NCI-H524 treated with DMSO at 0.1 percent for 48 hours (cell line): ENCODE results near the gene GSTT2B.
A peak's percentile ranks its signal among the peaks of the same experiment; 100 is the strongest.
"Not testable (repeated sequence)": the region's sequence is repeated elsewhere in the genome, so short reads cannot be mapped to it uniquely, and the experiment has no call there.

ENCODE experiments used
- DNase-seq: peaks from one replicate; lab custom pipeline; 2025; lab: John Stamatoyannopoulos, UW

The GSTT2B gene

GRCh38 chr22:23984430-23984829 lies 23.4 kb upstream of the GSTT2B start:
- no peak for DNase-seq

- not testable (repeated sequence) for DNase-seq
Observed at GRCh38 chr22:23980567-23980966, 19.6 kb upstream of the GSTT2B start.

GRCh38 chr22:23979557-23980240 lies 18.7 kb upstream of the GSTT2B start, which contains the start of gene GSTT2:
Gene GSTT2 (plus strand): TSS chr22:23980134.
- DNase-seq: not testable (repeated sequence)

GRCh38 chr22:23977304-23977703 lies 16.3 kb upstream of the GSTT2B start:
- not testable (repeated sequence) for DNase-seq

- not testable (repeated sequence) for DNase-seq
Observed at GRCh38 chr22:23974836-23975352, 13.9 kb upstream of the GSTT2B start.

- not testable (repeated sequence) for DNase-seq
Observed at GRCh38 chr22:23974345-23974744, 13.3 kb upstream of the GSTT2B start, which contains the start of gene DDT. Gene DDT (minus strand): TSS chr22:23974441. CDS start chr22:23974414, 27 bp downstream.

GRCh38 chr22:23971927-23972326 lies 10.9 kb upstream of the GSTT2B start:
- not testable (repeated sequence) for DNase-seq

GRCh38 chr22:23970816-23971486 lies 10.0 kb upstream of the GSTT2B start:
- DNase-seq: no peak

- no peak for DNase-seq
Observed at GRCh38 chr22:23970201-23970641, 9.2 kb upstream of the GSTT2B start.

- DNase-seq: no peak
Observed at GRCh38 chr22:23969071-23969470, 8.1 kb upstream of the GSTT2B start.

GRCh38 chr22:23966568-23966967 lies 5.6 kb upstream of the GSTT2B start, which contains the start of gene DDTL:
Gene DDTL (plus strand): TSS chr22:23966888. CDS start chr22:23966915, 27 bp downstream.
- DNase-seq: not testable (repeated sequence)

- not testable (repeated sequence) for DNase-seq
Observed at GRCh38 chr22:23966094-23966493, 5.1 kb upstream of the GSTT2B start.

- DNase-seq: peak; percentile 13
Observed at GRCh38 chr22:23956301-23956900, 4.6 kb downstream of the GSTT2B start.

- DNase-seq: not testable (repeated sequence)
Observed at GRCh38 chr22:23955886-23956285, 5.1 kb downstream of the GSTT2B start.

GRCh38 chr22:23954991-23955305 lies 6.0 kb downstream of the GSTT2B start:
- DNase-seq: not testable (repeated sequence)

- not testable (repeated sequence) for DNase-seq
Observed at GRCh38 chr22:23954193-23954990, 6.6 kb downstream of the GSTT2B start.

GRCh38 chr22:23953485-23953884 lies 7.5 kb downstream of the GSTT2B start:
- not testable (repeated sequence) for DNase-seq

- DNase-seq: not testable (repeated sequence)
Observed at GRCh38 chr22:23952794-23953405, 8.1 kb downstream of the GSTT2B start.

- not testable (repeated sequence) for DNase-seq
Observed at GRCh38 chr22:23951383-23951782, 9.6 kb downstream of the GSTT2B start.

GRCh38 chr22:23949764-23950163 lies 11.2 kb downstream of the GSTT2B start:
- not testable (repeated sequence) for DNase-seq

GRCh38 chr22:23947391-23947790 lies 13.6 kb downstream of the GSTT2B start:
- not testable (repeated sequence) for DNase-seq
